GM10248 (cell line): ENCODE measurements around the gene MSANTD1.

Experiments
- CTCF ChIA-PET: fragments of 300-600 bp; sonication (Branson Sonifier 250); formaldehyde crosslinking; extraction: SDS; loops from one replicate; lab custom pipeline; 2021; ENCODE audit warnings: antibody characterized with exemption; lab: Yijun Ruan, JAX
- POLR2A ChIA-PET: fragments of 350-650 bp; sonication (Branson Sonifier 250); formaldehyde crosslinking; extraction: SDS; loops from one replicate; lab custom pipeline; 2020; ENCODE audit warnings: antibody characterized with exemption; lab: Yijun Ruan, JAX
- DNase-seq: peaks from one replicate; pipeline ENCODE4 v3.0.0; 2012; ENCODE audit errors: extremely low spot score
- CTCF ChIP-seq: IDR thresholded peaks from 2 replicates; pipeline ENCODE4 v1.5.1; 2012; ENCODE audit warnings: mild to moderate bottlenecking, low read depth; ENCODE audit errors: extremely low read depth, missing control alignments, control extremely low read depth

MSANTD1 gene

GRCh38 chr4:3203971-3204431 lies 45.0 kb upstream of the MSANTD1 start:
- DNase-seq = no peak
- TF ChIP-seq CTCF = no peak
- ChIA-PET CTCF (interaction anchor here (0.7 to 2.5 kb wide), 3 partner anchors 8 to 11 kb away, joined by 3 to 9 read pairs (median 3); no protein-coding TSS in a partner anchor), POLR2A (no interaction called here)

GRCh38 chr4:3205995-3206394 lies 43.0 kb upstream of the MSANTD1 start:
- TF ChIP-seq CTCF = no peak
- no peak for DNase-seq
- CTCF ChIA-PET = no interaction called here
- POLR2A ChIA-PET = no interaction called here

GRCh38 chr4:3206439-3207100 lies 42.4 kb upstream of the MSANTD1 start:
- CTCF ChIA-PET = no interaction called here
- no peak for TF ChIP-seq CTCF
- no peak for DNase-seq
- POLR2A ChIA-PET = no interaction called here

GRCh38 chr4:3207531-3208037 lies 41.4 kb upstream of the MSANTD1 start:
- POLR2A ChIA-PET = no interaction called here
- CTCF ChIA-PET = no interaction called here
- no peak for DNase-seq

GRCh38 chr4:3208826-3209225 lies 40.1 kb upstream of the MSANTD1 start:
- DNase-seq = no peak
- no peak for TF ChIP-seq CTCF
- CTCF ChIA-PET = no interaction called here
- POLR2A ChIA-PET = no interaction called here

More at GRCh38 chr4:3207531-3208037, 41.4 kb upstream of the MSANTD1 start:
- TF ChIP-seq CTCF = no peak

- DNase-seq = no peak
- POLR2A ChIA-PET = no interaction called here
- TF ChIP-seq CTCF = no peak
- CTCF ChIA-PET = no interaction called here
These were observed 39.2 kb upstream of the MSANTD1 start for GRCh38 chr4:3209551-3210325.
